HepG2 (cell line): ENCODE data around the gene CER1. TPM values are rescaled to one million over a fixed set of nuclear protein-coding genes. Genes with fewer than 3 reads are reported as not detected.

ENCODE experiments used
- ARID4A ChIP-seq: sonication (generic); formaldehyde crosslinking; IDR thresholded peaks from 2 replicates; pipeline ENCODE4 v1.5.0; 2020; ENCODE audit warnings: mild to moderate bottlenecking, missing genetic modification reagents, borderline replicate concordance
- BRD4 ChIP-seq: sonication (generic); formaldehyde crosslinking; IDR thresholded peaks from 2 replicates; pipeline ENCODE4 v1.4.0; 2020; ENCODE audit warnings: missing genetic modification reagents
- DRAP1 ChIP-seq: IDR thresholded peaks from 2 replicates; pipeline ENCODE4 v1.6.1; 2016; ENCODE audit warnings: missing genetic modification reagents, missing compliant biosample characterization
- HNRNPL ChIP-seq: fragments of 200-400 bp; formaldehyde crosslinking; IDR thresholded peaks from 2 replicates; pipeline ENCODE4 v1.6.1; 2017; ENCODE audit warnings: mild to moderate bottlenecking, low read depth, low read length
- KLF13 ChIP-seq: sonication (generic); formaldehyde crosslinking; IDR thresholded peaks from 2 replicates; pipeline ENCODE4 v1.4.0; 2020; ENCODE audit warnings: mild to moderate bottlenecking, missing genetic modification reagents
- RBFOX2 ChIP-seq: fragments of 200-400 bp; formaldehyde crosslinking; IDR thresholded peaks from 2 replicates; pipeline ENCODE4 v1.6.1; 2017; ENCODE audit warnings: low read depth, mild to moderate bottlenecking, low read length
- RFXANK ChIP-seq: IDR thresholded peaks from 2 replicates; pipeline ENCODE4 v1.6.1; 2016
- RNF2 ChIP-seq: fragments of 450-650 bp; conservative IDR thresholded peaks from 2 replicates; pipeline ENCODE4 v1.6.1; 2016; ENCODE audit warnings: low read depth
- SMARCE1 ChIP-seq: fragments of 450-650 bp; IDR thresholded peaks from 2 replicates; pipeline ENCODE4 v1.6.1; 2017; ENCODE audit warnings: borderline replicate concordance
- ZBTB14 ChIP-seq: sonication (generic); formaldehyde crosslinking; IDR thresholded peaks from 2 replicates; pipeline ENCODE4 v1.4.0; 2020; ENCODE audit warnings: missing genetic modification reagents
- ZEB1 ChIP-seq: IDR thresholded peaks from 2 replicates; pipeline ENCODE4 v1.6.1; 2012; ENCODE audit warnings: mild to moderate bottlenecking, low read depth, inconsistent platforms; ENCODE audit not compliant: insufficient replicate concordance
- ZFP41 ChIP-seq: sonication (generic); formaldehyde crosslinking; IDR thresholded peaks from 2 replicates; pipeline ENCODE4 v1.4.0; 2020; ENCODE audit warnings: mild to moderate bottlenecking, missing genetic modification reagents, borderline replicate concordance
- ZNF101 ChIP-seq: sonication (generic); formaldehyde crosslinking; IDR thresholded peaks from 2 replicates; pipeline ENCODE4 v1.4.0; 2020; ENCODE audit warnings: mild to moderate bottlenecking, low read depth, missing genetic modification reagents, borderline replicate concordance
- ZNF230 ChIP-seq: sonication (generic); formaldehyde crosslinking; IDR thresholded peaks from 2 replicates; pipeline ENCODE4 v1.4.0; 2020; ENCODE audit warnings: mild to moderate bottlenecking, missing genetic modification reagents
- ZNF580 ChIP-seq: IDR thresholded peaks from 2 replicates; pipeline ENCODE4 v1.6.1; 2016; ENCODE audit warnings: low read depth, borderline replicate concordance
- ZNF766 ChIP-seq: sonication (generic); formaldehyde crosslinking; IDR thresholded peaks from 2 replicates; pipeline ENCODE4 v1.5.0; 2020; ENCODE audit warnings: missing genetic modification reagents, borderline replicate concordance
- ZNF781 ChIP-seq: sonication (generic); formaldehyde crosslinking; IDR thresholded peaks from 2 replicates; pipeline ENCODE4 v1.5.1; 2020; ENCODE audit warnings: borderline replicate concordance, mild to moderate bottlenecking, missing genetic modification reagents; ENCODE audit errors: not compliant biosample characterization
- ZNF800 ChIP-seq: sonication (generic); formaldehyde crosslinking; IDR thresholded peaks from 2 replicates; pipeline ENCODE4 v1.4.0; 2020; ENCODE audit warnings: missing genetic modification reagents
- polyA plus RNA-seq, 8 experiments: library from polyadenylated mRNA; depleted of rRNA in 3 of 8; stranded (reverse) in 7 of 8; unstranded in 1 of 8; fragments of >200 nt; fragmentation: Illumina TruSeq in 4 of 8; extraction: Trizol in 4 of 8; gene quantifications; 2 replicates each; pipeline versions ENCODE4 v1.2.1 to v1.2.3, GENCODE V29; 2011 to 2016; ENCODE audit warnings: low read depth in 4 of 8, missing spikeins in 1 of 8, mixed read lengths in 1 of 8; ENCODE audit not compliant: insufficient read depth in 1 of 8
- total RNA-seq, 5 experiments: library from RNA; depleted of rRNA; stranded (reverse); fragments of >200 nt; fragmentation: Illumina TruSeq; extraction: Trizol; gene quantifications; 2 replicates each; pipeline ENCODE4 v1.2.3, GENCODE V29; 2016; ENCODE audit warnings: low read depth in 1 of 5

Gene CER1
- total and polyA plus RNA-seq, 2 of the 13 experiments (the other 11 are each of a cell fraction or from before 2014, with no cell fraction given) = 0.18 TPM; not detected in 1

GRCh38 chr9:14693251-14693861, 29.2 kb downstream of the CER1 start, which contains the start of gene ZDHHC21 (continued):
- TF ChIP-seq ARID4A (CRISPR knock-in tag) (peak; percentile 81), SMARCE1 (no peak), ZNF766 (CRISPR knock-in tag) (no peak), RBFOX2 (peak; percentile 91), ZBTB14 (CRISPR knock-in tag) (peak; percentile 42; the same call in 1 of the 2 replicates), ZEB1 (peak; percentile 33), HNRNPL (no peak), ZNF781 (CRISPR knock-in tag) (no peak), ZNF580 (CRISPR knock-in tag) (peak; percentile 68; the same call in 1 of the 2 replicates), DRAP1 (0 out of 2 replicates have a peak, but pooled peaks have one; percentile 19), ZNF101 (no peak), RFXANK (CRISPR knock-in tag) (no peak), ZNF230 (CRISPR knock-in tag) (no peak), ZFP41 (CRISPR knock-in tag) (no peak), ZNF800 (CRISPR knock-in tag) (peak; percentile 72; the same call in 1 of the 2 replicates), BRD4 (CRISPR knock-in tag) (no peak), RNF2 (peak; percentile 37; the same call in 1 of the 2 replicates), KLF13 (CRISPR knock-in tag) (no peak)
